Stimulated activated CD4-positive, alpha-beta T cell treated with anti-CD3 and anti-CD28 coated beads, Interleukin-12 subunit alpha, Interleukin-12 subunit beta, amount 100 ng/mL, for 48 hours (primary cell): ENCODE measurements around the gene MAPK12.
"Not testable (repeated sequence)": the region's sequence is repeated elsewhere in the genome, so short reads cannot be mapped to it uniquely, and the experiment has no call there.

Experiments used
- DNase-seq, 3 donors: peaks; one replicate each; pipeline ENCODE4 v3.0.0-alpha.2; 2020; ENCODE audit warnings: low read depth in 2 of 3, low spot score in 1 of 3

Gene MAPK12

DNA sequence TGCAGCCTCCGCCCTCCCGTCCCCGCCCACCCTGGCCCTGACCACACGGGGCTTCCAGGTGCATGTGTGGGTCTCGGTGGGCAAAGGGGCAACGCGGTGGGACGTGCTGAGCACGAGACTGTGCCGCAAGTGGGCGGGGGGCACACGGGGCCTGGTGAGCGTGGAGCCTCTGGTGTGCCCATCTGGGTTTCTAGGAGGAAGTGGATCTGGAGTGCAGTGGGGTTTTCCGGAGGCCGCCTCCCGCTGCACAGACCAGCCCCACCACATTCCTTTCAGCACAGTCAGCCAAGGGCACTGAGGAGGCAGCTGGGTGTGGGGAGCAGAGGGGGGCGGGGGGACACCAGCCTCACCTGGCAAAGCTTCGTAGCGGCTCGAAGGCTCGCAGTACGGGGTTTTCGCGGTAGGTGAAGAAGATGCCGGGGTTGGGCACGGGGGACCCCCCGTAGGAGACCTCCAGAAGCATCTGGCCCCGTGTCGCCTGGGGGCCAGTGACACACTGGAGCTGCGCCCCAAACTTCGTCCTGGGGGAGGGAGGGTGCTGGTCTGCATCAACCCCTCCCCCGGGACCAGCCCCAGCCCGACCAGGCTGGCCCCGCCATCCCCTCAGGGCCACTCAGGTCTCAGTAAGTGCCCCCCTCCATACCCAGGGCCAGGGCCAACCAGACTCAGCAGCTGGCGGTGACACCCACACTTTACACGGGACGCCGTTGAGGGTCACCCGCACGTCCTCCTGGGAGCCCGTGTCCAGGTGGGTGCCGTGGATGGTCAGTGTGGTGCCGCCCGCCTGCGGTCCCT, 21.1 kb upstream of the MAPK12 start:
- DNase-seq, result no peak

DNA sequence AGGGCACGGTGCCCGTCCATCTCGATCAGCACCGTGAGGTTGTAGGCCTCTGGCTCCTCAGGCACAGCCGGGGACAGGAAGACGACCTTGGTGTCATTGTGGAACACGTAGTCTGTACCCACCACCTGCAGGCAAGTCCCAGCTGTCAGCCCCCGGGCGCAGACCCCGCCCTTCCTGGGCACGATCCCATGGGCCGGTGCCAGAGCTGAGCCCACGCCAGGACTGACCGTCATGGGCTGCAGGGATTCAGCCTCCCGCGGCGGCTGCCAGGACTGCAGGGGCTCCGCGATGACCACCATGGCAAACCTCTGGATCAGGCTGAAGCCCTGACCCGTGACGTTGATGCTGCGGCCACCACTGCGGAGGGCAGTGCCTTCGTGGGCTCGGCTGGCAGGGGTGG, 20.5 kb upstream of the MAPK12 start:
- DNase-seq, result no peak

DNA sequence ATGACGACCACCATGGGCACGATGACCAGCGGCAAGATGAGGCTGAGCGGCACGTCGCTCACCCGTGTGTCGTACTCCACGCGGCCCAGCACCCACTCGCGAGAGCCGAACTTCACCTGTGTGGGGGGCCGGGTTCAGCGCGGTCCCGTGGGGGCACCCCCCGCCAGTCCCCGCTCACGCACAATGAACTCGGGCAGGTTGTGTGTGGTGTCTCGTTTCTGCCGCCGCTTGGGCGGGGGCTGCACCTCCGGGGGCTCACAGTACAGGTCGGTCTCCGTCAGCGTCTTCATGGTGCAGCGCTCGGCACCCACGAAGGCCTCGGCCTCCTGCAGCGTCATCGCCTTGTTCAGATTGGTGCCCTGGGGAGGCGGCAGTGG, 19.9 kb upstream of the MAPK12 start:
- DNase-seq, result no peak

DNA sequence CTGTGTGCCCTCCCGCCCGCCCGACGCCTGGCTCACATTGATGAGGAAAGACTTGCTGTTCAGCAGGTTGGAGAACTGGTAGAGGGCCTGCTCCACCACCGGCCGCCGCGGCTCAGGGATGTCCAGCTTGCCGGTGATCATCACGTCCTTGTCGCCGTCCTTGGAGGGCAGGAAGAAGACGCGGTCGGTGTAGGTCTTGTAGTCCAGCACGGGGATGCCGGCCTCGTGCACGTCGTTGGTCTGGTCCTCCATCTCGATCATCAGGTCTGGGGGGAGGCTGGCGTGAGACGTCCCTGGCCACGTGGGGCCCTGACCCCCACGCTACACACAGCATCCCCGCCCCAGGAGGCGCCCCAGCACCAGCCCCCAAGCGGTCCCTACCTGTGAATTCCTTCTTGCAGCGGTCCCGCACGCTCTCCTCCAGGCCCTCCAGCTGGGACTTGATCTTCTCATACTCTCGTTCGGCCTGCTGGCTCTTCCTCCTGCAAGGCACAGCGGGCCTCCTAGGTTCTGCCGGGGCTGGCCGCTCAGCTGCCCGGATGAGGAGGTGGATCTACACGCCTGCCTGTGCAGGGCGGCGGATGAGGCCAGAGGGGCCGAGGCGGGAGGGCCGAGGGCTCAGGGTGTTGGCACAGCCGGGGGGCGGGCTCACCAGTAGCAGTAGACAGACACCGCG, 19.4 kb upstream of the MAPK12 start:
- no peak for DNase-seq

DNA sequence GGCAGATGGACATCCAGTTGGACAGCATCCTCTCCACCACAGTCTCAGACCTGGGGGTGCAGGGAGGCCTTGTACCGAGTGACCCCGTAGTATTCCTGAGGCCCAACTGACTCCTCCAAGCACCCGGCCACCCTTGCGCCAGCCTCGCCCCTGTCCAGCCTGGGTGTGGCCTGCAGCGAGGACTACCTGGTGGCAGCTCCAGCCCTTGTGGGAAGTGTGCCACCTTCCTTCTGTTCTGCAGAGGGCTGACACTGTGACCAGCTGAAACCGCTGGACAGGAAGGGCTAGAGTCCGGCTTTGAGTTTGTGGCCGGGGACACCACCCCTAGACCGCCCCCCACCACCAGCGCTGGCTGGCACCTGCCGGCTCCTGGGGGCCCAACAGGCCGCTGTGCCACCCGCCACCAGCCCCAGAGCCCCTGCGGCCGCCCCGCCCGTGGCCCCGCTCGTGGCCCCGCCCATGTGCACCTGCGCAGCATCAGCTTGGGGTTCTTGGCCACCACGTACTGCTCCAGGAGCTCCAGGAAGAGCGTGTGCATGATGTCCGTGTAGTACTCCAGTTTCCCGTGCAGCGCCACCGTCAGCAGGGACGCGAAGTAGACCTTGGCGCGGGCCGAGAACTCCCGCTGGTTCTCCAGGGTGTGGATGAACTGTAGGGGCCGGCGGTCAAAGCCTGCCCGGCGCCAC, 18.7 kb upstream of the MAPK12 start:
- DNase-seq, result no peak

DNA sequence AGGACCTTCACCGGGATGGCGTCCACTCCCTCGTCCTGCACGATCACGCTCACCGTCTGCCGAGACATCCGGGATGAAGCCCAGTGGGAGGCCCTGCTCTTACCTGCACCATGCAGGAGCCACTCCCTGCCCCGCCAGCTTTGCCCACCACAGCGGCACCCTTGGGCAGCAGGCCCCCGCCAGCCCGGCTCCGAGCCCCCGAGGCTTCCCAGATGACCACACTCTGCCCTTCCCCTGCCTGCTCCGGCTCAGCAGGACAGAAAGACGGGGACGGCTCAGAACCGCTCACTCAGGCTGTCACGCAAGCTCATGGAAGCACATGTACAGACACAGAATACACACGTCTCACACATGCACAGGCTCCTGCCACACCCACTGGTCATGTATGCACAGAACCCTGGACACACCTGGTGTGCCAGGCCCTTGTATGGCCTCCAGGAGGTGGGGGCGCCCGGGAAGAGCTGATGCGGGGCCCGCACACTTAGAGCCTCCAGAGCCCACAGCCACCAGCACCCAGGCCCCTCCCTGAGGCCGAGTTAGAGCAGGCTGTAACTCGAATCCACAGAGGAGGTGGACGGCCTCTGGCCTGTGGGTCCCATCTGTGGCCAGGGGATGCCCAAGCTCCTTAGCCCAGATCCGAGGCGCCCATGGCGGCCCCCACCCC, 17.6 kb upstream of the MAPK12 start:
- DNase-seq, result no peak

DNA sequence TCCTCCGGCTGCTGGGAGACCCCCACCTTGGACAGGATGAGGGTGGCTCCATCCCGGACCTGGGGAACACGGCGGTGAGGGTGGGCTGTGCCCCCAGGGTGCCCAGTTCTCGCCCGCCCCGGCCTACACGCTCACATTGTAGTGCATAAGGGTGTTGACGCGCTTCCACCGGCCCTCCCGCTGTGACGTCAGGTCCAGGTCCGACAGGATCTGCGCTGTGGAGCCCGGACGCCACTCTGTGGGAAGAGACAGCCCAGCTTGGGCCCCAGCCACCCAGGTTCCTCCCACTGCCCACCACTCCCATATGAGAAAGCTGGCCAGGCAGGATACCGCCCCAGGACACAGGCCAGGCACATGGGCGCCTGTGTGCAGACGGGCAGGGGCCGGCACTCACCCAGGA, 17.0 kb upstream of the MAPK12 start:
- no peak for DNase-seq

DNA sequence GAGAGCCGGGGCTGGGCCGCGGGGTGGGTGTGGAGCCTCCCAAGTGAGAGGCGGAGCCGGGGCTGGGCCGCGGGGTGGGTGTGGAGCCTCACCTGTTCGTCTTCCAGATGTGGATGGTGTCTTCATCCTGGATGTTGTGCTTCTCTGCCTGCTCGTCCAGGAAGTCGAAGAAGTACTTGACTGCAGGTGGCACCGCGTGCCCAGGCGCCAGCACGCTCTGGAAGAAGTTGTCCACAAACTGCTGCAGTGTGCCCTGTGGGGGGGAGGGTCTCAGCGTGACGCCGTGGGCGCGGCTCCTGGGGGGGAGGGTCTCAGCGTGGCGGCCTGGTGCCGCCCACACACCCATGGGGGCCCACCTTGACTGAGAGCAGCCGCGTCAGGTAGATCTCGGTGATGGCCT, 16.3 kb upstream of the MAPK12 start:
- DNase-seq, result no peak

DNA sequence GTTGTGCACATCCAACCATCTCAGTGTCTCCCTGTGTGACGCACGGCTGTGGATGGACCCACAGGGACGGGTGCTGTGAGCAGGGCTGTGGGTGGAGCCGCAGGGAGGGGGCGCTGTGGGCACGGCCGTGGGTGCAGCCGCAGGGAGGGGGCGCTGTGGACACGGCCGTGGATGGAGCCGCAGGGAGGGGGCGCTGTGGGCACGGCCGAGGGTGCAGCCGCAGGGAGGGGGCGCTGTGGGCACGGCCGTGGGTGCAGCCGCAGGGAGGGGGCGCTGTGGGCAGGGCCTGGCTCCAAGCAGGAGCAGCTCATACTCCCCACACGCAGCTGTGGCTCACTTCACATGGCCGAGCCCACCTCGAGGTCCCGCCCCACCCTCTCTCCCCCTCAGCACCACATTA, 14.7 kb upstream of the MAPK12 start:
- peak in 1 of 3 donors; percentile 35 for DNase-seq

DNA sequence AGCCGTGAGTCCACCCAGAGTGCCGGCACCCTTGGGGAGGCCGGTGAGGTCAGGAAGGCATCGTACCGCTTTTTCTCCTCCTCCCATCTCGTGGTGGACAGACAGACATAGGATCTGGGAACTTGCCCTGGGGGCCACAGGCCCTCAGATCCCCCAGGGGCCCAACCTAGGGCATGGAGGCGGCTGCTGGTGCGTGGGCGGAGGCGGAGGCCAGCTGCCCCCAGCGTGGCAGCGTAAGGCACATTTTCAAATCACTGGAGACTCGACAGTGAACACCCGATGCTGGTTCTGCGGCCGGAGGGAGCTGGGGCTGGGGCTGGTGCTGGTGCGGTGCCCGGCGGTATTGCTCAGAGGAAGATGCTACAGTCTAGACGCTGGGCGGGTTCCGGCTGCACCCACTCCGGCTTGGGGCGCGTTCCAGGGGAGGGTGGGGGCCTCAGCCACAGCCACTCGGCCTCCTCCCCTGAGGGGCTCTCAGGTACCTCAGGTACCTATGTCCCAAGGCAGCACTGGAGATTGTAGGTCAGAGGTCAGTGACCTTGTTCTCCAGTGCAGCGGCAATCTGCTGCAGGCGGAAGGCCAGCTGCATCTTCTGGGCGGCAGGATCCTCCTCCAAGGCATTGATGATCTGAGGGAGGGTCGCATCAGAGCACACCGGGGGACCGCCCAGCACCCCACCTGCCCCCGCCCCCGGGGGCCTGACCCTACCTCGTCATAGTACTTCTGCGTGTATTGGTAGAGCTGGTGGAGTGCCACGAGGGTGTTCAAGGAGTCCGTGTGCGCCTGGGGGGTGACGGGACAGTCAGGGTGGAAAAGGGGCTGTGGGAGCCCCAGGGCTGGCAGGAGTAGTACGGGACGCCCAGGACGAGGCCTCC, 13.9 kb upstream of the MAPK12 start:
- DNase-seq, result no peak

DNA sequence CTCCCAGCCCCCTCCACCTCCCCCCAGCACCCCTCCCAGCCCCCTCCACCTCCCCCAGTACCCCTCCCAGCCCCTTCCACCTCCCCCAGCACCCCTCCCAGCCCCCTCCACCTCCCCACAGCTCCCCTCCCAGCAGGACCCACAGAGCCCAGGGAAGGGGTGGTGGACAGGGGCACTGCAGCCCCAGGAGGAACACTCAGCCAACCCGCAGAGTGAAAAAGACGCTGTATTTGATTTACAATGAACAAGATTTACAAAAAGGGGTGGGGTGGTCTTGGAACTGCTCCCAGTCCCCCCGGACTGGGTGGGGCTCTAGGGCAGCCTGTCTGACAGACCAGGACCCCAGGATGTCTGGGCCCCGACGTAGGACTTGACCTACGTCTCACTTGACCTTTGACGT, 13.3 kb upstream of the MAPK12 start:
- DNase-seq, result no peak

DNA sequence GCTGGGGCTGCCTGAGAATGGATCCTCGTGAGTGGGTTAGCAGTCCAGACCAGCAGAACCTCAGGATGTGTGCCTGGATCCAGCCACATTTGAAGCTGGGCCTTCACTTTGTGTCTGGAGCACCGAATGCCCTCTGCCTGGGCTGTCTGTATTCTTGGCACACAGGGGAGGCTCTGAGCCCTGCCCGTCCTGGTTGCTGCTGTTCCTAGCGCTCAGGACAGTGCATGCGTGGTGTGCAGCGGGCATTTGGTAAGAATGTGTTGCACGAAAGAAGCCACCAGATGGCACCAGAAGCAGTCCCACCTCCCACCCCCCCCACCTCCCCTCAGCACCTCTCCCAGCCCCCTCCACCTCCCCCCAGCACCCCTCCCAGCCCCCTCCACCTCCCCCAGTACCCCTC, 12.8 kb upstream of the MAPK12 start:
- peak in 1 of 3 donors; percentile 24 for DNase-seq

DNA sequence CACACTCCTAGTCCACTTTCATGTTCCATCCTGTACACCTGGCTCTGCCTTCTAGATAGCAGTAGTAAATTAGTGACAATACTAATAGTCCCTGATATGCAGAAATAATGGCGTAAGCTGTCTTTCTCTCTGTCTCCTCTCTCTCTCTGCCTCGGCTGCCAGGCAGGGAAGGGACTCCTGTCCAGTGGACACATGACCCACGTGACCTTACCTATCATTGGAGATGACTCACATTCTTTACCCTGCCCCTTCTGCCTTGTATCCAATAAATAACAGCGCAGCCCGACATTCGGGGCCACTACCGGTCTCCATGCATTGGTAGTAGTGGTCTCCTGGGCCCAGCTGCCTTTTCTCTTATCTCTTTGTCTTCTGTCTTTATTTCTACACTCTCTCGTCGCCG, 12.3 kb upstream of the MAPK12 start:
- not testable (repeated sequence) for DNase-seq

DNA sequence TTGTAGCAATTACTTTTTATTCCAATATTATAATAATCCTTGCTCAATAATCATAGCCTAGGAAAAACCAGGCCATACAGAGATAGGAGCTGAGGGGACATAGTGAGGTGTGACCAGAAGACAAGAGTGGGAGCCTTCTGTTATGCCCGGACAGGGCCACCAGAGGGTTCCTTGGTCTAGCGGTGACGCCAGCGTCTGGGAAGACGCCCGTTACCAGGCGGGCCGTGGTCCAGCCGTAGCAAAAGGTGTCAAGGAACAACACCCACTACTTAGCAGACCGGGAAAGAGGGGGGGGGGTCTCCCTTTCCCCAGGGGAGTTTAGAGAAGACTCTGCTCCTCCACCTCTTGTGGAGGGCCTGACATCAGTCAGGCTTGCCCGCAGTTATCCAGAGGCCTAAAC, 11.9 kb upstream of the MAPK12 start:
- not testable (repeated sequence) for DNase-seq

DNA sequence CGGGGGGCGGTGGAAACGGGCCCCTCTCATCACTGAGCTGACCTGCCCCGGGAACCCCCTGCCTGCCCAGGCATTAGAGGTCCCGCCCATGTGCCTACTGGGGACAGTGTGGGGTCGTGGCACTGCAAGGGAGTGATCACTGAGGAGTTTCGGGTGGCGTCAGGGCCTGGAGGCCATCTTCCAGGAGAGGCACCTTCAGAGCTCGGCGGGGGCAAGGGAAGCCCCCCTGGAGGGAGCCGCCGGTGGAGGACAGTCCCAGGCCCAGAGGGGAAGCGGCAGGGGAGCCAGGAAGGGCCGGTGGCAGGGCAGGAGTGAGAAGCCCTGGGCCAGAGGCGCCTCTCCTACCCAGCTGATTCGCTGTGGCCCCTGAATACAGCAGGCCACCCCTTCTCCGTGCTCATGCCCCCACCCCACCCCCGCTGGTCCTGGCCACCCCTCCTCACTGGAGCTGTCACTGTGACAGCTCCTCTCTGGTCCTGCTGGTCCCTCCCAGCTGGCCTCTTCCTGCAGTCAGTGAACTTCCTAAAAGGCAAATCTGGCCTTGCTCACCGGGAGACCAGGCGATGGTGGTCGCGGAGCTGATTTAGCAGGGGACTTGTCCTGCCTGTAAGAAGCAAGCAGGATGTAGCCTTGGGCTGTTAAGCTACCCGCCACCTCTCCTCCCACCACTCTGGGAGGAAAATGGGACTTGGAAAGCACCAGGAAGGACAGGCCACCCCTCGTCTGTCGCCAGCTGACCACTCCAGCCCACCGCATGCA, 10.7 kb upstream of the MAPK12 start:
- DNase-seq, result no peak

DNA sequence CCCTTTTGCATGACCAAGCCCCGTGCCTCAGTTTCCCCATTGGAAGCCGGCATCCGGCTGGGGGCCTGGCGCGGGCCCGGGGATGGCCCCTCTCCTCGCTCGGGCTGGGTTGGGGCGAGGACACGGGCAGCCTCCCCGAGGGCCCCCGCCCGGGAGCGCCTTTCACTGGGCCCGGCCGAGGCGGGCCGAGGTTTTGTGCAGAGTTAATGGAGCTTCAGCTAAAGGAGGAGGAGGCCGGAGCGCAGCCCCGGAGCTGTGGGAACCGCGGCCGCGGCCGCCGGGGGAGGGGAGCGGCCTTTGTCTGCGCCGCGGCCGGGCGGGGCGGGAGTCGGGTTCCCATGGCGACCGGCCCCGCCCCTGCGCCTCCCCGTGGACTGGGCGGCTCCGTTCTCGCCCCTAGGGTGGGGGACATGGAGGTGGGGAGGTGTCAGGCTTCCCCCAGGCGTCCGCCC, 10.1 kb upstream of the MAPK12 start:
- peak in 1 of 3 donors; percentile 56 for DNase-seq

DNA sequence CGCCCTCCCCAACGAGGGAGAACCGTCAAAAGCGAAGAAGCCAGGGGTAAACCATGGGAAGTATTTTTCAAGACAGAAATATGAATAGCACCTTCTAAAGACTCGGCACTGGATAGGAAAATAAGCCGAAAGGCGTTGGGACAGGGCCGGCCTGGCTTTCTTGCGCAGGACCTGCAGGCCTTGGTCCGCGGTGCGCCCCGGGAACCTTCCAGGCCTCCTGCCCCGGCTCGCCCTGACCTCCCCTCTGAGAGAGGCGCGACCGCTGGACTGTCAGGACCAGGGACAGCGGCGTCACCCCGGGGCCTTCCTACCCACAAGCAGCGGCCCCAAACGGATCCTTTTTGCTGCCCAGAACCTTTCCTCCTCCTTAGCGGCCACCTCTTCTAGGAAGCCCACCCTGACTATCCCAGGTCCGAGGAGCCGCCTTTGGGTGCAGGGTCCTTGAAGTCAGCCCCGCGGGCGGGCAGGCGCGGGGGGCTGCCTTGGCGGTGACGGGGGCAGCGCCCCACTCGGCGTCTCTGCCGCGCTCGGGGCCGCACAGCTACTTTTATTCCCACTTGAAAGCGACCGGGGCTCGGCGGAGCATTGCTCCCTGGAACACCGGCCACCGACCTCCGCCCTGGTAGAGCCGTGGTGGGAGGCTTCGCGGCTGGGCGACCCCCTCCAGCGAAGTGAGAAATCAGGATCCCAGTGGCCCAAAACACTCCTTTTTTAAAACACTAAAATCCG, 9.3 kb upstream of the MAPK12 start:
- DNase-seq, result peak in 2 of 3 donors; percentile 52 to 61

DNA sequence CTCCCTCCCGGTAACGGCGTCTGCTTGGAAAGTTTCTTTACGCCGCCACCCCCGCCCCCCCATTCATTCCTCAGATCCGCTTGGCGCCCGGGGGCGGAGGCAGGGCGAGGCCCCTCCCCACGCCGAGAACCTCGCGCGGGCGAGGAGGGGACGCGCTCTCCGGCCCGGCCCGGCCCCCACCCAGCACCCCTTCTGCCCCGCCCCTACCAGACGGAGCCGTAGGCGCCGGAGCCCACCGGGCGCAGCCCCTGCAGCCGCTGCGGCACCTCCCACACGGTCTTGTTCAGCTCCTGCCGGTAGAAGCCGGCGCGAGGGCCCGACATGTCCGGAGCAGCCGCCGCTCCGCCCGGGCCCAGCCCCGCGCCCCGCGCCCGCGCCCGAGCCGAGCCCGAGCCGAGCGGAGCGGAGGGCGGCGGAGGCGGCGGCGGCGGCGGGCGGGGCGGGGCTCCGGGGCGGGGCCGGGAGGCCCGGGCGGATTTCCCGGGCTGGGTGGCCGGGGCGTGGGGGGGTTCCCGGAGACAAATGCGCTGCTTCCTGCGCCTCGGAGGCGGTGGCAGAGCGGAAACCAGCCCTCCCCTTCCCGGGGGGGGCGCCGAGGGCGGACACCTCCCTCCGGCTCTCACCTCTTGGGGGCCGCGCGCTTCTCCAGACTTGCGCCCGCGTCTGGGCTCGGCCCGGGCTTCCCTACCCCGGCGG, 8.6 kb upstream of the MAPK12 start, which contains the start of gene MAPK11:
Gene MAPK11 (minus strand): TSS at position 411 of the 696 bp plus-strand sequence. CDS start 88 bp downstream, at position 323.
- DNase-seq, result peak in 2 of 3 donors; percentile 53 to 54
